Panc1 (cell line): ENCODE results near the gene SFXN3. TPM values are rescaled to one million over a fixed set of nuclear protein-coding genes. Genes with fewer than 3 reads are reported as not detected.

Source experiments
- ATAC-seq: fragments of 200-7000 bp; cut with Tn5 transposase; 2 replicates; pipeline ENCODE4 v1.9.1; 2020; ENCODE audit warnings: mild to moderate bottlenecking, moderate library complexity
- BruUV-seq: library from RNA; stranded (reverse); fragments of 400-500 nt; replicated peaks from 2 replicates; lab custom pipeline; 2021; lab: Mats Ljungman, UMichigan
- CTCF ChIA-PET: fragments of 300-600 bp; sonication (Branson Sonifier 250); formaldehyde crosslinking; loops from one replicate; lab custom pipeline; 2022; ENCODE audit warnings: antibody characterized with exemption; lab: Charles Lee
- POLR2A ChIA-PET: fragments of 300-600 bp; sonication (Branson Sonifier 250); formaldehyde crosslinking; loops from one replicate; lab custom pipeline; 2022; ENCODE audit warnings: antibody characterized with exemption; lab: Charles Lee
- DNase-seq: peaks from one replicate; pipeline ENCODE4 v3.0.0-alpha.2; 2010; ENCODE audit warnings: low read depth, low spot score
- H3K27ac ChIP-seq: 2 replicates; pipeline ENCODE4 v1.5.1; 2011; ENCODE audit warnings: mild to moderate bottlenecking, low read length, inconsistent platforms
- H3K27me3 ChIP-seq: fragments of 200-500 bp; sonication (Bioruptor generic); 2 replicates; pipeline ENCODE4 v1.6.0; 2014; ENCODE audit warnings: low read length, inconsistent platforms; ENCODE audit not compliant: control insufficient read depth, insufficient read depth
- H3K36me3 ChIP-seq: fragments of 200-500 bp; sonication (Bioruptor generic); 2 replicates; pipeline ENCODE4 v1.5.1; 2014; ENCODE audit warnings: inconsistent platforms, mild to moderate bottlenecking, low read length, moderate library complexity; ENCODE audit not compliant: control insufficient read depth, insufficient read depth
- H3K4me1 ChIP-seq: 2 replicates; pipeline ENCODE4 v1.5.1; 2011; ENCODE audit warnings: inconsistent platforms, mild to moderate bottlenecking, low read length, moderate library complexity; ENCODE audit not compliant: control insufficient read depth, insufficient read depth
- H3K4me3 ChIP-seq, 2 experiments: 2 replicates each; pipeline ENCODE4 v1.5.1; 2011 to 2012; ENCODE audit warnings: low read depth in 2 of 2, low read length in 2 of 2, mild to moderate bottlenecking in 2 of 2, inconsistent platforms in 1 of 2, moderate library complexity in 1 of 2
- H3K9me3 ChIP-seq: fragments of 200-500 bp; sonication (Bioruptor generic); 2 replicates; pipeline ENCODE4 v1.5.1; 2014; ENCODE audit warnings: low read depth, mild to moderate bottlenecking, inconsistent platforms, low read length, moderate library complexity; ENCODE audit not compliant: control insufficient read depth, insufficient read depth
- POLR2AphosphoS5 ChIP-seq: IDR thresholded peaks from 2 replicates; pipeline ENCODE4 v1.6.1; 2012; ENCODE audit warnings: mild to moderate bottlenecking, low read depth, low read length, moderate library complexity
- SIN3A ChIP-seq: IDR thresholded peaks from 2 replicates; pipeline ENCODE4 v1.6.1; 2012; ENCODE audit warnings: low read depth, mild to moderate bottlenecking, low read length, moderate library complexity, borderline replicate concordance; ENCODE audit not compliant: insufficient read depth
- TCF7L2 ChIP-seq: IDR thresholded peaks from 2 replicates; pipeline ENCODE4 v1.6.1; 2011; ENCODE audit warnings: mild to moderate bottlenecking, low read depth, low read length, inconsistent platforms
- in situ Hi-C: cut with HindIII; loops from 2 replicates; pipeline ENCODE4 v1.10.0; 2016; ENCODE audit warnings: low sequenced_read_pairs, low pct_unique_long_range_greater_than_20kb
- intact Hi-C: fragments of 100-400 bp; cut with micrococcal nuclease; formaldehyde crosslinking; loops from one replicate; pipeline ENCODE4 v1.10.0; 2022; ENCODE audit not compliant: unreplicated experiment
- total RNA-seq: library from RNA; stranded (reverse); gene quantifications from one replicate; pipeline ENCODE4 v1.2.1, GENCODE V29; 2021; ENCODE audit not compliant: unreplicated experiment
- TF ChIP-seq, protein P1 (sequence below), 2 experiments: IDR thresholded peaks; 2 replicates each; pipeline ENCODE4 v1.6.1; 2011 to 2012; ENCODE audit warnings: low read depth in 2 of 2, control low read depth in 1 of 2, low read length in 1 of 2, mild to moderate bottlenecking in 1 of 2, moderate library complexity in 1 of 2; ENCODE audit not compliant: insufficient read depth in 1 of 2
- TF ChIP-seq, protein P2 (sequence below): fragments of 450-650 bp; IDR thresholded peaks from 2 replicates; pipeline ENCODE4 v1.5.1; 2017; ENCODE audit warnings: mild to moderate bottlenecking

The SFXN3 gene
- total RNA-seq, 1 experiment from 2014 or later, result 15.3 TPM

DNA sequence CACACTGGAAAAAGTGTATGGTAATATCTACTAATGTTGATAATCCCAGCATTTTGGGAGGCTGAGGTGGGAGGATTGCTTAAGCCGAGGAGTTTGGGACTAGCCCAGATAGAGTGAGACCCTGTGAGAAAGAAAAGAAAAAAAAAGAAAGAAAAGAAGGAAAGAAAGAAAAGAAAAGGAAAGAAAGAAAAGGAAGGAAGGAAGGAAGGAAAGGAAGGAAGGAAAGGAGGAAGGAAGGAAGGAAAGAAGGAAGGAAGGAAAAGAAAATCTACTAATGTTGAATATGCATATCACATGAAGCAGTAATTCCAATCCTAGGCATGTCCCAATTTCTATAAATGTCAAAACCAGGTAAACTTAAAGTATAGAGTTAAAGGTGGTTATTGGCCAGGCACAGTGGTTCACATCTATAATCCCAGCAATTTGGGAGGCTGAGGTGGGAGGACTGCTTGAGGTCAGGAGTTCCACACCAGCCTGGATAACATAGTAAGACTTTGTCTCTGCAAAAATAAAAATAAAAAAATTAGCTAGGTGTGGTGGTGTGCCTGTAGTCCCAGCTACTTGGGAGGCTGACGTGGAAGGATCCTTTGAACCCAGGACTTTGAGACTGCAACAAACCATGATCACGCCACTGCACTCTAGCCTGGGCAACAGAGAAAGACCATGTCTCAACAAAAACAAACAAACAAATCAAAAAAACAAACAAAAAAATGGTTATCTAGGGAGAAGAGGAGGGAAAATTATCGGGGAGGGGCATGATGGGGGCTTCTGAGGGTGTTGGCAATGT lies 25.5 kb downstream of the SFXN3 start:
- BruUV-seq, result no TSS peak
- in situ Hi-C loops (no loop called here), intact Hi-C loops (no loop called here)
- POLR2A ChIA-PET, result no interaction called here
- H3K4me1 ChIP-seq, result peaks cover 21% of the 10 kb centered on the region
- H3K9me3 ChIP-seq, result no peaks in the 10 kb centered on the region
- CTCF ChIA-PET, result interaction anchor here (0.8 to 0.9 kb wide), 2 partner anchors 10 to 86 kb away, joined by 3 read pairs; no protein-coding TSS in a partner anchor
- DNase-seq (no peak), ATAC-seq (no peak)
- H3K27ac ChIP-seq, result no peak overlapping the region
- H3K4me3 ChIP-seq, result no peak overlapping the region
- TF ChIP-seq, protein P1, sequence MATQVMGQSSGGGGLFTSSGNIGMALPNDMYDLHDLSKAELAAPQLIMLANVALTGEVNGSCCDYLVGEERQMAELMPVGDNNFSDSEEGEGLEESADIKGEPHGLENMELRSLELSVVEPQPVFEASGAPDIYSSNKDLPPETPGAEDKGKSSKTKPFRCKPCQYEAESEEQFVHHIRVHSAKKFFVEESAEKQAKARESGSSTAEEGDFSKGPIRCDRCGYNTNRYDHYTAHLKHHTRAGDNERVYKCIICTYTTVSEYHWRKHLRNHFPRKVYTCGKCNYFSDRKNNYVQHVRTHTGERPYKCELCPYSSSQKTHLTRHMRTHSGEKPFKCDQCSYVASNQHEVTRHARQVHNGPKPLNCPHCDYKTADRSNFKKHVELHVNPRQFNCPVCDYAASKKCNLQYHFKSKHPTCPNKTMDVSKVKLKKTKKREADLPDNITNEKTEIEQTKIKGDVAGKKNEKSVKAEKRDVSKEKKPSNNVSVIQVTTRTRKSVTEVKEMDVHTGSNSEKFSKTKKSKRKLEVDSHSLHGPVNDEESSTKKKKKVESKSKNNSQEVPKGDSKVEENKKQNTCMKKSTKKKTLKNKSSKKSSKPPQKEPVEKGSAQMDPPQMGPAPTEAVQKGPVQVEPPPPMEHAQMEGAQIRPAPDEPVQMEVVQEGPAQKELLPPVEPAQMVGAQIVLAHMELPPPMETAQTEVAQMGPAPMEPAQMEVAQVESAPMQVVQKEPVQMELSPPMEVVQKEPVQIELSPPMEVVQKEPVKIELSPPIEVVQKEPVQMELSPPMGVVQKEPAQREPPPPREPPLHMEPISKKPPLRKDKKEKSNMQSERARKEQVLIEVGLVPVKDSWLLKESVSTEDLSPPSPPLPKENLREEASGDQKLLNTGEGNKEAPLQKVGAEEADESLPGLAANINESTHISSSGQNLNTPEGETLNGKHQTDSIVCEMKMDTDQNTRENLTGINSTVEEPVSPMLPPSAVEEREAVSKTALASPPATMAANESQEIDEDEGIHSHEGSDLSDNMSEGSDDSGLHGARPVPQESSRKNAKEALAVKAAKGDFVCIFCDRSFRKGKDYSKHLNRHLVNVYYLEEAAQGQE (IDR thresholded peaks at IDR 0.05; ENCODE audit: insufficient read depth in 1 of 2, low read depth in 2 of 2, low read length in 1 of 2), result no peak
- TF ChIP-seq, protein P2, sequence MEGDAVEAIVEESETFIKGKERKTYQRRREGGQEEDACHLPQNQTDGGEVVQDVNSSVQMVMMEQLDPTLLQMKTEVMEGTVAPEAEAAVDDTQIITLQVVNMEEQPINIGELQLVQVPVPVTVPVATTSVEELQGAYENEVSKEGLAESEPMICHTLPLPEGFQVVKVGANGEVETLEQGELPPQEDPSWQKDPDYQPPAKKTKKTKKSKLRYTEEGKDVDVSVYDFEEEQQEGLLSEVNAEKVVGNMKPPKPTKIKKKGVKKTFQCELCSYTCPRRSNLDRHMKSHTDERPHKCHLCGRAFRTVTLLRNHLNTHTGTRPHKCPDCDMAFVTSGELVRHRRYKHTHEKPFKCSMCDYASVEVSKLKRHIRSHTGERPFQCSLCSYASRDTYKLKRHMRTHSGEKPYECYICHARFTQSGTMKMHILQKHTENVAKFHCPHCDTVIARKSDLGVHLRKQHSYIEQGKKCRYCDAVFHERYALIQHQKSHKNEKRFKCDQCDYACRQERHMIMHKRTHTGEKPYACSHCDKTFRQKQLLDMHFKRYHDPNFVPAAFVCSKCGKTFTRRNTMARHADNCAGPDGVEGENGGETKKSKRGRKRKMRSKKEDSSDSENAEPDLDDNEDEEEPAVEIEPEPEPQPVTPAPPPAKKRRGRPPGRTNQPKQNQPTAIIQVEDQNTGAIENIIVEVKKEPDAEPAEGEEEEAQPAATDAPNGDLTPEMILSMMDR, result no peak
- no peak for TF ChIP-seq POLR2AphosphoS5
- no peak for TF ChIP-seq TCF7L2
- TF ChIP-seq SIN3A, result no peak
- no peaks in the 10 kb centered on the region for H3K27me3 ChIP-seq
- peaks cover 6% of the 10 kb centered on the region; the same call in 1 of the 2 replicates for H3K36me3 ChIP-seq

DNA sequence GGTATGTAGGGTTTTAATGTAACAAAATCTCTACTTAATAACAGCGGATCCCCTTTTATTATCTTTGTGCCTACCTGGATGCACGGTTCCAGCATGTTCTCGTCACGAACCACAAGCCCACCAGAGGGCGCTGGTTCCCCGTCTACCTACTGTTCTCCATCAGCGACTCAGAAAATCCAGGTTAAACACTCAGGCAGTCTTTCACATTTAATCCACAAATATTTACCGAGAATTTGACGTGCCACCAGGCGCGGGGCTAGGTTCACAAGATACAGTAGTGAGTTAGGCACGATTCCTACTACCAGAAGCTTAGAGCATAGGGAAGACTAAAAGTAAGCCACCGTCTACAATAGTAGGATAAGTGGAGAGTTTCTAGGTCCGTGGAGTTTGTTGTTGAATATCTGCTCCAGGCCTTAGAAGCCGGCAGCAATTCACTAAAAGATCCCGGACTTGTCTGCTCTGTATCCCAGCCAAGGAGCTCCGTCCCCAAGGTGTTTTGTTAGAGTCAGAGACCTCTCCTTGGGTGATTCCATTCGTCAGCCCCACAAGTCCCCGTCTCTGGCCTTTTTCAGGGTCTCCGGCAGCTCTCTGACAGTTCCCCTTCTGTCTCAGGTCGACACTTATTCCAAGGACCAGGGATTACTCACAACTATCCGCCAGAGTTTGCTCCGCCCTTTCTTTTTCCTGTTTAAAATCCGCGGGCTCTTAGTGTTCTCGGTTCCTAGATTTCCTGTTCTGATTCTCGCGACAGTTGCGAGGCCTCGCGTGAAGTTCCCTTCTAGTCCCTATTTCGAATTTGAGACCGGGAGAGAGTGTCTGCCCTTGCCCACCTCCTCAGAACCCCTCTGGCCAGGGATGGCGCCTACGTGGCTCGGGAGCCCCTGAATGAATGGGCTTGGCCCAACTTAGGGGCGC lies 29.3 kb downstream of the SFXN3 start:
- in situ Hi-C loops, result no loop called here
- no peaks in the 10 kb centered on the region for H3K9me3 ChIP-seq
- peak; percentile 72 for ATAC-seq
- POLR2A ChIA-PET, result no interaction called here
- H3K27ac ChIP-seq, result peak overlapping the region; percentile 99
- CTCF ChIA-PET, result interaction anchor here (0.7 to 1.3 kb wide), 4 partner anchors 9 to 95 kb away, joined by 3 to 14 read pairs (median 5); no protein-coding TSS in a partner anchor
- intact Hi-C loops, result no loop called here
- H3K27me3 ChIP-seq, result no peaks in the 10 kb centered on the region
- peaks cover 44% of the 10 kb centered on the region for H3K4me1 ChIP-seq
- peak overlapping the region; percentile 76 to 77 for H3K4me3 ChIP-seq
- TF ChIP-seq, protein P2, result peak; percentile 98
- TF ChIP-seq TCF7L2 (no peak), POLR2AphosphoS5 (0 out of 2 replicates have a peak, but pooled peaks have one; percentile 47), SIN3A (peak; percentile 96; the same call in 1 of the 2 replicates)
- TF ChIP-seq, protein P1 (IDR thresholded peaks at IDR 0.05; ENCODE audit: insufficient read depth in 1 of 2, low read depth in 2 of 2, low read length in 1 of 2), result no peak
- peaks cover 6% of the 10 kb centered on the region; the same call in 1 of the 2 replicates for H3K36me3 ChIP-seq
- BruUV-seq, result TSS peak; percentile 94
- DNase-seq, result peak; percentile 86
